T-cell (primary cell): ENCODE measurements around the gene CALML6. TPM values are rescaled to one million over a fixed set of nuclear protein-coding genes. Genes with fewer than 3 reads are reported as not detected.

Experiments used
- ATAC-seq, 4 experiments: fragments of 200-7000 bp in 3 of 4; fragments of 150-1000 bp in 1 of 4; cut with Tn5 transposase; replicated peaks in 1 of 4; 1 replicate in 3 of 4; 2 replicates in 1 of 4; pipeline ENCODE4 v1.10.0; 2021; ENCODE audit warnings: moderate library complexity in 3 of 4, mild to moderate bottlenecking in 2 of 4, moderate number of reproducible peaks in 1 of 4
- CTCF ChIA-PET, 2 donors: fragments of 300-600 bp; sonication (Branson Sonifier 250); formaldehyde crosslinking; loops; one replicate each; lab custom pipeline; 2022; ENCODE audit warnings: antibody characterized with exemption in 2 of 2; lab: Charles Lee
- POLR2A ChIA-PET, 2 donors: fragments of 300-600 bp; sonication (Branson Sonifier 250); formaldehyde crosslinking; loops; one replicate each; lab custom pipeline; 2022; ENCODE audit warnings: antibody characterized with exemption in 2 of 2; lab: Charles Lee
- DNase-seq, 35 experiments: peaks; one replicate each; pipeline versions ENCODE4 v3.0.0 to v3.0.0-alpha.2; 2013 to 2023
- H3K27ac ChIP-seq: one replicate; pipeline ENCODE4 v1.5.1; 2013; ENCODE audit warnings: low read length
- H3K27me3 ChIP-seq, 2 experiments: replicated peaks in 1 of 2; 1 replicate in 1 of 2; 2 replicates in 1 of 2; pipeline versions ENCODE4 v1.6.1 to v1.7.0; 2013; ENCODE audit warnings: low read length in 1 of 2, mixed read lengths in 1 of 2; ENCODE audit not compliant: control insufficient read depth in 2 of 2, insufficient read depth in 2 of 2; ENCODE audit errors: extremely low read depth in 1 of 2
- H3K36me3 ChIP-seq, 2 donors: 1 replicate in 1 of 2; 2 replicates in 1 of 2; pipeline versions ENCODE4 v1.6.1 to v1.7.0; 2013; ENCODE audit warnings: low read length in 1 of 2; ENCODE audit not compliant: control insufficient read depth in 2 of 2, insufficient read depth in 1 of 2; ENCODE audit errors: extremely low read depth in 1 of 2
- H3K4me1 ChIP-seq, 2 experiments: 1 replicate in 1 of 2; 2 replicates in 1 of 2; pipeline versions ENCODE4 v1.6.1 to v1.7.0; 2013; ENCODE audit warnings: low read length in 2 of 2, mixed read lengths in 1 of 2; ENCODE audit not compliant: insufficient read depth in 2 of 2, control insufficient read depth in 1 of 2; ENCODE audit errors: extremely low read depth in 1 of 2
- H3K4me3 ChIP-seq, 2 donors: 1 replicate in 1 of 2; 2 replicates in 1 of 2; pipeline versions ENCODE4 v1.5.1 to v1.7.0; 2013; ENCODE audit warnings: mild to moderate bottlenecking in 2 of 2, low read length in 1 of 2, moderate library complexity in 1 of 2; ENCODE audit not compliant: control insufficient read depth in 1 of 2; ENCODE audit errors: extremely low read depth in 1 of 2
- H3K9me3 ChIP-seq: 2 replicates; pipeline ENCODE4 v1.7.0; 2013
- H3K27ac Mint-ChIP-seq, 2 donors: one replicate each; pipeline ENCODE4 v1.8.0; 2020 to 2021; ENCODE audit warnings: mild to moderate bottlenecking in 2 of 2, mixed read lengths in 2 of 2
- H3K27me3 Mint-ChIP-seq, 2 donors: one replicate each; pipeline ENCODE4 v1.8.0; 2021 to 2022; ENCODE audit warnings: mixed read lengths in 2 of 2
- H3K36me3 Mint-ChIP-seq: one replicate; pipeline ENCODE4 v1.8.0; 2021; ENCODE audit warnings: mixed read lengths
- H3K4me1 Mint-ChIP-seq, 3 donors: one replicate each; pipeline ENCODE4 v1.8.0; 2020 to 2022; ENCODE audit warnings: mixed read lengths in 3 of 3, mild to moderate bottlenecking in 1 of 3
- H3K4me3 Mint-ChIP-seq, 3 donors: one replicate each; pipeline ENCODE4 v1.8.0; 2020 to 2022; ENCODE audit warnings: mild to moderate bottlenecking in 3 of 3, mixed read lengths in 3 of 3, moderate library complexity in 3 of 3
- H3K9me3 Mint-ChIP-seq, 3 donors: one replicate each; pipeline ENCODE4 v1.8.0; 2020 to 2022; ENCODE audit warnings: mixed read lengths in 3 of 3
- WGBS: methylation state at CpG from one replicate; pipeline ENCODE4 v1.1.5; 2013; ENCODE audit warnings: missing lambda C conversion rate; ENCODE audit not compliant: insufficient coverage; 5-methylcytosine and 5-hydroxymethylcytosine counted together
- total RNA-seq, 35 experiments: library from RNA in 6 of 35; stranded (reverse) in 6 of 35; fragments of 120-200 nt in 1 of 35; gene quantifications; one replicate each; pipeline versions ENCODE4 v1.2.1 to v1.2.4 and lab custom pipeline; 2013 to 2026

Gene CALML6
- total RNA-seq, 5 donors from 2014 or later (not counting 1 experiment from before 2014, with no cell fraction given) = 0.82 to 1.3 (median 1.1) TPM

DNA sequence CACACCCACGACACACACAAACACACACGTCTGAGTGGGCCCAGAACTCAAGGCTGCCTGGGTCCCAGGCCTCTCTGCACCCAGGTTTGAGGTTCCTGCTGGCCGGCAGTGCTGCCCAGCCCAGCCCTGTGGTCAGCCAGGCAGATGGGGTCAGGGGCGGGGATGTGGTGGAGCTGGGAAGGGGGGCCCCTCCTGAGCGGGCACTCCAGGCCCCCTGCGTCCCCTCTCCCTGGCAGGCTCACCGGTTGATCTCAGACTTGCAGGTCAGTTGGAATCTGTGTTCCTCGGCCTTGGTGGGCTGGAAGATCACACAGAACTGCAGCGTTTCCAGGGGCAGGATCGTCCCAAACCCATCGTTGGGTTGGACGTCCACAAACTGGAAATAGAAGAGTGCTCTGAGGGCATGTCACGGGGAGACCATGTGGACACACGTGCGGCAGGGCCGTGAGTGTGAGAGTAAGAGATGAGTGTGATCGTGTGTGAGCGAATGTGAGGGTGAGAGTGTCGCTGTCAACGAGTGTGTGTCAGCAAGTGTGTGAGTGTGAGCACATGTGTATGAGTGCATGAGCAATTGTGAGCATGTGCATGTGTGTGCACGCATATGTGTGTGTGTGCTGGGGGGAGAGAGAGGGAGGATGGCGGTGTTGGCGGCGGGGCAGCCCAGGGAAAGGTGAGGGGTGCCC lies 23.7 kb downstream of the CALML6 start:
- no peak for DNase-seq
- Mint-ChIP-seq H3K27ac (no peak overlapping the region), H3K36me3 (no peaks in the 10 kb centered on the region), H3K4me1 (peaks cover 0 to 2% (median 2%) of the 10 kb centered on the region in 3 donors), H3K4me3 (no peak overlapping the region), H3K27me3 (peaks cover 0 to 4% of the 10 kb centered on the region in 2 donors), H3K9me3 (peaks cover 0 to 6% (median 0%) of the 10 kb centered on the region in 3 donors)
- ATAC-seq = no peak
- ChIA-PET POLR2A (no interaction called here), CTCF (no interaction called here)
- H3K4me1 ChIP-seq = peaks cover 0 to 2% of the 10 kb centered on the region in 2 experiments
- H3K27me3 ChIP-seq = peaks cover 0 to 34% of the 10 kb centered on the region in 2 experiments
- H3K4me3 ChIP-seq = no peak overlapping the region
- WGBS = 86% methylated on average over 23 of the region's 24 CpGs
- H3K27ac ChIP-seq = no peak overlapping the region
- H3K36me3 ChIP-seq = no peaks in the 10 kb centered on the region
- no peaks in the 10 kb centered on the region for H3K9me3 ChIP-seq

DNA sequence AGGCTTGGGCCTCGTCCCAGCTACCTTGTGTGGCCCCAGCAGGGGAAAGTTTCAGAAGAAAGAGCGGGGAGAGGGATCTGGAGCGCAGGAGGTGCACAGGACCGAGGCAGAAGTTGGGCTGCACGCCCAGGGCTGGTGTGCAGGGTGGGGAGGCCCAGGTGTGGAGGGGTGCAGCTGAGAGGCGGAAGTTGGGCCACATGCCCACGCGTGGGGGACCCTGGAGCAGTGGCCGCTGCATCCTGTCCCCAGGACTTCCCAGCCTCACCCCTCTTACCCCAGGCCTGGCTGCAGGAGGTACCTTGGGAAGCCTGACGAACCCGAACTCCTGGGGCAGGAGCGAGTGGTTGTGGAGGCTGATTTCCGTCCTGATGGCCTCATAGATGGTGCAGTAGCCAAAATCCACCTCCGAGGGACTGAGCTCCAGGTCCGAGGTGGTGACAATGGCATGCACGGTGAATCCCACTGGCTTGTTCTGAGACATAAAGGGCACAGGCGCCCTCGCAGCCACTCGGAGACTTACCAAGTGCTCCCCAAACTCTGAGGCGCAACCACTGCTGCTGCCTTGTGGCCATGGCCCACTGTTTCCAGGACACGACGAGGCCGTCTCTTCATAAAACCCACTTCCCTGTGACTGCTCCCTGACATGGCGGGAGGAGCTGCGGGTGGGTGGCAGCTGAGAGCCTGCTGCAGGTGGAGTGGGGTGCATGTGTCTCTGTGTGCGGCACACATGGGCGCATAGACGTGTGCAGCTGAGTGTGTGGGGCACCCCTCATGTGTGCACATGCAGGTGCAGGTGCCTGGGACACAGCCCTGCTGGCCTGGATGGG lies 24.4 kb downstream of the CALML6 start:
- WGBS = 84% methylated on average over 22 of the region's 28 CpGs
- Histone ChIP-seq H3K4me1 (peaks cover 0 to 9% of the 10 kb centered on the region in 2 experiments), H3K27me3 (peaks cover 0 to 40% of the 10 kb centered on the region in 2 experiments), H3K9me3 (no peaks in the 10 kb centered on the region), H3K27ac (no peak overlapping the region), H3K4me3 (no peak overlapping the region), H3K36me3 (no peaks in the 10 kb centered on the region)
- H3K36me3 Mint-ChIP-seq = no peaks in the 10 kb centered on the region
- H3K27ac Mint-ChIP-seq = no peak overlapping the region
- ATAC-seq (no peak), DNase-seq (no peak)
- no peak overlapping the region for H3K4me3 Mint-ChIP-seq
- CTCF ChIA-PET = no interaction called here
- H3K9me3 Mint-ChIP-seq = no peaks in the 10 kb centered on the region
- POLR2A ChIA-PET = no interaction called here
- peaks cover 0 to 6% of the 10 kb centered on the region in 2 donors for H3K27me3 Mint-ChIP-seq
- peaks cover 2 to 5% (median 4%) of the 10 kb centered on the region in 3 donors for H3K4me1 Mint-ChIP-seq

DNA sequence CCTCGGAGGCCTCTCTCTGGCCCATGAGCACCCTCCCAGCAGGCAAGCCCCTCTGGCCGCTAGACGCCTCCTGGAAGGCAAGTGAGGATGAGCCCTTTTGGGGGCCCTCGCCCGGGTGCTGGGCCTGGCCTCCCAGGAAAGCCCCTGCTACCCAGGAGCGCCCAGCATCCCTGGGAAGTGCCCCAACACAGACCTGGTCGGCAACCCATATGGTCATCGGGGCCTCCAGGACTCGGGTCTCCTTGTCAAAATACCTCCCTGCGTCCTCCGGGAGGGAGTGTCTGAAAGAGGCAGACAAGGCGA lies 25.0 kb downstream of the CALML6 start:
- Histone ChIP-seq H3K4me1 (peaks cover 0 to 9% of the 10 kb centered on the region in 2 experiments), H3K4me3 (no peak overlapping the region), H3K36me3 (no peaks in the 10 kb centered on the region), H3K9me3 (no peaks in the 10 kb centered on the region), H3K27me3 (peaks cover 0 to 40% of the 10 kb centered on the region in 2 experiments), H3K27ac (no peak overlapping the region)
- no peaks in the 10 kb centered on the region for H3K9me3 Mint-ChIP-seq
- peaks cover 0 to 6% of the 10 kb centered on the region in 2 donors for H3K27me3 Mint-ChIP-seq
- ATAC-seq (no peak), DNase-seq (no peak)
- POLR2A ChIA-PET = no interaction called here
- 92% methylated on average over 12 of the region's 12 CpGs for WGBS
- no peak overlapping the region for H3K4me3 Mint-ChIP-seq
- H3K36me3 Mint-ChIP-seq = no peaks in the 10 kb centered on the region
- no peak overlapping the region for H3K27ac Mint-ChIP-seq
- CTCF ChIA-PET = no interaction called here
- H3K4me1 Mint-ChIP-seq = peaks cover 2 to 5% (median 4%) of the 10 kb centered on the region in 3 donors

DNA sequence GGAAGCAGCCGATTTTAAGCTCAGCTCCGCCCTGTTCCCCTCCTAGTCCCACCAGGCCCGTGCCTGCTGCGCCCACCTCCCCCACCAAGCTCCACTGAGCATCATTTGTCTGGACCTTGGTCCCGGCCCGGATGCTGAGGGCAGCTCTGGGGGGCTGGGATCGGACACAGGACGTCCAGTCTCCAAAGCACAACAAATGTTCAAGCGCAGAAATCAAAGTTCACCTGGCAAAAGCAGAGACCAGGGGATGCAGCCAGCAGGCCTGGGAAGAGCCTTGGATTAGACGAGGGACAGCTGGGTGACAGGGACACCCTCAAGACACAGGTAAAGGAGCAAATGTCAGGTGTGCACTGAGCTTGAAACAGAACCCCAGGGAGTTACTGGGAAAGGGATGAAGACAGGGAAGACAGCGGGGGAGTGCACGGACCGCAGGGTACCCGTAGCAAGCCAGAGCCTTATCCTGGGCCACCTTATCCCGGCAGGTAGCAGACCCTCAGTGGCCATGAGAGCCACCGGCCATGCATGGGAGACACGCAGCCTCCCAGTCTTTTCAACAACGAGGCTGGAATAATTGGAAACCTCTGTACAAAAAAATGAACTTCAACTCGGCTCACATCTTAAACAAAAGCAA lies 26.3 kb downstream of the CALML6 start:
- CTCF ChIA-PET = interaction anchor here (0.5 to 1.3 kb wide), 3 partner anchors 85 to 441 kb away, joined by 4 to 6 read pairs (median 4); no protein-coding TSS in a partner anchor
- WGBS = 64% methylated on average over 16 of the region's 19 CpGs
- Histone ChIP-seq H3K4me3 (no peak overlapping the region), H3K27ac (no peak overlapping the region), H3K4me1 (peaks cover 0 to 9% of the 10 kb centered on the region in 2 experiments), H3K9me3 (no peaks in the 10 kb centered on the region), H3K27me3 (peaks cover 0 to 44% of the 10 kb centered on the region in 2 experiments), H3K36me3 (no peaks in the 10 kb centered on the region)
- Mint-ChIP-seq H3K27me3 (peaks cover 0 to 6% of the 10 kb centered on the region in 2 donors), H3K27ac (no peak overlapping the region), H3K4me1 (peaks cover 2 to 5% (median 4%) of the 10 kb centered on the region in 3 donors), H3K36me3 (no peaks in the 10 kb centered on the region), H3K4me3 (no peak overlapping the region), H3K9me3 (no peaks in the 10 kb centered on the region)
- DNase-seq (no peak), ATAC-seq (no peak)
- POLR2A ChIA-PET = no interaction called here

DNA sequence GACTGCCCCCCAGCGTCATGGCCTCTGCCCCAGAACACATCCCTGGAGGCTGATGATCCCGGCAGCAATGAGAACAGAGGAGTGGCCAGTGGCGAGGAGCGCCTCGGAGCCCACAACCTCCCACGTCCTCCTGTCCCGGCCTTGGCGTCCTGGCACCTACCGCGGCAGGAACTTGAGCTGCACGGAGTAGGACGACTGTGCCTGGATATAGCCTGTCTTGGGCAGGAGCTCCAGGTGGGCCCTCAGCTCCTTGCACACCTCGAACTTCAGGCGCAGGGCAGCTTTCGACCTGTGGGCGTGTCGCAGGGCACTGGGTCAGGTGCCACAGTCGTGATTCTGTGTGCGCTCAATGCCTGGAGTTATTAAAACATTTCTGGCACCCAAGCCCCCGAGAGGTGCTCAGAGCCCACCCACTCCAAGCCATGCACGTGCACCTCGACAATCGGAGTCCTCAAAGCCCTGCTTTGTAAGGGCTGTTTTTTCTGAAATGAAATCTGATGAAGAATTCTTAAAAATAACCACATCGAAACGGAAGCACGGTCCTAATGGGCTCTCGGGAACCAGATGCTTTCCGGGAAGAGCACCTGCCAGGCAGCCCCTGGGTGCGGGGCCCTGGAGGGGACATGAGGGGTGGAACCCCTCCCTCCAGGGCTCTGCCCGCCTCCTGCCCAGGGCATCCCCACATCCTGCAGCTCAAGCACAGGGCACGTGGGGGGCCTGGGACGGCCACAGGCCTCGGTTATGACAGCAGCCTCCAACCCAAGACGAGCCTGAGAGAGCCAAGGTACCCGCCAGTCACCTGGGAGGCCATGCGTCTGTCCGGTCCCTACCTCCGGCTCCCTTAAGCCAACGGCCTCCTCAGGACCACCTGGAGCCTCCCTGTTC lies 27.1 kb downstream of the CALML6 start:
- ChIA-PET CTCF (interaction anchor here (0.5 to 1.3 kb wide), 3 partner anchors 84 to 440 kb away, joined by 4 to 6 read pairs (median 4); no protein-coding TSS in a partner anchor), POLR2A (no interaction called here)
- Mint-ChIP-seq H3K27ac (no peak overlapping the region), H3K4me3 (no peak overlapping the region), H3K27me3 (peaks cover 0 to 6% of the 10 kb centered on the region in 2 donors), H3K36me3 (no peaks in the 10 kb centered on the region), H3K9me3 (no peaks in the 10 kb centered on the region), H3K4me1 (peaks cover 2 to 5% (median 4%) of the 10 kb centered on the region in 3 donors)
- Histone ChIP-seq H3K27me3 (peaks cover 0 to 43% of the 10 kb centered on the region in 2 experiments), H3K36me3 (no peaks in the 10 kb centered on the region), H3K4me1 (peaks cover 0 to 9% of the 10 kb centered on the region in 2 experiments), H3K9me3 (no peaks in the 10 kb centered on the region), H3K4me3 (no peak overlapping the region), H3K27ac (no peak overlapping the region)
- ATAC-seq (no peak), DNase-seq (no peak)
- WGBS = 80% methylated on average over 27 of the region's 39 CpGs
